Gastroesophageal sphincter (tissue), 4 donors: ENCODE measurements around the gene CFAP53. TPM values are rescaled to one million over a fixed set of nuclear protein-coding genes. Genes with fewer than 3 reads are reported as not detected.

ENCODE experiments used
- ATAC-seq: fragments of 150-250 bp; one replicate; pipeline ENCODE4 v1.9.1; 2016; ENCODE audit warnings: mild to moderate bottlenecking, moderate library complexity
- H3K27ac ChIP-seq, 4 donors: fragments of 200-600 bp; sonication (generic) in 3 of 4; 1 replicate in 3 of 4; 2 replicates in 1 of 4; pipeline ENCODE4 v1.5.1; 2016 to 2019
- H3K27me3 ChIP-seq: fragments of 200-600 bp; sonication (generic); one replicate; pipeline ENCODE4 v1.5.1; 2019
- H3K36me3 ChIP-seq, 2 donors: fragments of 200-600 bp; sonication (generic); one replicate each; pipeline ENCODE4 v1.5.1; 2019; ENCODE audit warnings: control low read depth in 1 of 2
- H3K4me1 ChIP-seq, 3 donors: fragments of 200-600 bp; sonication (generic); 1 replicate in 2 of 3; 2 replicates in 1 of 3; pipeline ENCODE4 v1.5.1; 2016 to 2019; ENCODE audit warnings: control low read depth in 2 of 3
- H3K4me3 ChIP-seq, 2 donors: fragments of 200-600 bp; sonication (generic); one replicate each; pipeline ENCODE4 v1.5.1; 2019; ENCODE audit warnings: mild to moderate bottlenecking in 1 of 2, moderate library complexity in 1 of 2
- H3K9me3 ChIP-seq, 3 donors: fragments of 200-600 bp; sonication (generic); one replicate each; pipeline ENCODE4 v1.5.1; 2017 to 2019; ENCODE audit warnings: control low read depth in 2 of 3
- CTCF ChIP-seq, 4 experiments: fragments of 200-600 bp in 2 of 4; fragments of 450-650 bp in 2 of 4; sonication (generic) in 1 of 4; IDR thresholded peaks; one replicate each; pipeline ENCODE4 v1.5.1; 2017 to 2019; ENCODE audit warnings: antibody characterized with exemption in 4 of 4, mild to moderate bottlenecking in 2 of 4, moderate library complexity in 2 of 4
- EP300 ChIP-seq: sonication (generic); formaldehyde crosslinking; IDR thresholded peaks from one replicate; pipeline ENCODE4 v1.6.1; 2017; ENCODE audit warnings: antibody characterized with exemption, mild to moderate bottlenecking
- POLR2A ChIP-seq, 2 donors: fragments of 450-650 bp; IDR thresholded peaks; one replicate each; pipeline ENCODE4 v1.6.1; 2017; ENCODE audit warnings: antibody characterized with exemption in 2 of 2, mild to moderate bottlenecking in 2 of 2, moderate library complexity in 1 of 2
- POLR2AphosphoS5 ChIP-seq: sonication (generic); formaldehyde crosslinking; IDR thresholded peaks from one replicate; pipeline ENCODE4 v1.6.1; 2017; ENCODE audit warnings: antibody characterized with exemption
- WGBS, 2 donors: methylation state at CpG; one replicate each; pipeline ENCODE4 v1.1.5; 2018; ENCODE audit warnings: low coverage in 1 of 2; 5-methylcytosine and 5-hydroxymethylcytosine counted together
- total RNA-seq, 4 donors: library from RNA; depleted of rRNA; stranded (reverse); fragments of >200 nt; gene quantifications; one replicate each; pipeline ENCODE4 v1.1.0, GENCODE V29; 2016

The CFAP53 gene
- total RNA-seq, 4 donors from 2014 or later = 0.45 TPM; not detected in 3

- H3K4me1 ChIP-seq = no peaks in the 10 kb centered on the region
- no peak overlapping the region for H3K4me3 ChIP-seq
- TF ChIP-seq CTCF (IDR thresholded peaks at IDR 0.05) (no peak), POLR2AphosphoS5 (no peak), POLR2A (IDR thresholded peaks at IDR 0.05) (no peak)
- no peak overlapping the region for H3K27ac ChIP-seq
- ATAC-seq = no peak
- H3K27me3 ChIP-seq = peaks cover 70% of the 10 kb centered on the region
- no peaks in the 10 kb centered on the region for H3K36me3 ChIP-seq
- no peaks in the 10 kb centered on the region for H3K9me3 ChIP-seq
- 82 to 100% methylated on average over 1 to 2 of the region's 3 CpGs for WGBS, 2 donors
Observed at GRCh38 chr18:50187659-50188058, 78.6 kb downstream of the CFAP53 start.

- no peak overlapping the region for H3K27ac ChIP-seq
- WGBS, 2 donors = 100% methylated on average over 1 of the region's 1 CpG
Observed at GRCh38 chr18:50186385-50186784, 79.9 kb downstream of the CFAP53 start.

GRCh38 chr18:50183556-50183955 is 82.7 kb downstream of the CFAP53 start:
- Histone ChIP-seq H3K4me3 (no peak overlapping the region), H3K36me3 (no peaks in the 10 kb centered on the region), H3K27me3 (peaks cover 59% of the 10 kb centered on the region), H3K4me1 (no peaks in the 10 kb centered on the region), H3K27ac (no peak overlapping the region), H3K9me3 (no peaks in the 10 kb centered on the region)
- no peak for ATAC-seq
- no peak for TF ChIP-seq EP300
- TF ChIP-seq CTCF (IDR thresholded peaks at IDR 0.05) = no peak
- no peak for TF ChIP-seq POLR2A (IDR thresholded peaks at IDR 0.05)
- TF ChIP-seq POLR2AphosphoS5 = no peak
- 72 to 92% methylated on average over 2 of the region's 5 CpGs for WGBS, 2 donors

More at GRCh38 chr18:50186385-50186784, 79.9 kb downstream of the CFAP53 start:
- H3K9me3 ChIP-seq = no peaks in the 10 kb centered on the region
- no peak for TF ChIP-seq POLR2AphosphoS5
- no peak for TF ChIP-seq EP300
- no peaks in the 10 kb centered on the region for H3K4me1 ChIP-seq
- H3K36me3 ChIP-seq = no peaks in the 10 kb centered on the region
- ATAC-seq = no peak
- no peak overlapping the region for H3K4me3 ChIP-seq
- peaks cover 71% of the 10 kb centered on the region for H3K27me3 ChIP-seq

- Histone ChIP-seq H3K4me3 (no peak overlapping the region), H3K9me3 (no peaks in the 10 kb centered on the region), H3K27ac (no peak overlapping the region), H3K4me1 (no peaks in the 10 kb centered on the region), H3K36me3 (no peaks in the 10 kb centered on the region), H3K27me3 (peaks cover 55% of the 10 kb centered on the region)
- no peak for ATAC-seq
- no peak for TF ChIP-seq POLR2A (IDR thresholded peaks at IDR 0.05)
- no peak for TF ChIP-seq EP300
- TF ChIP-seq POLR2AphosphoS5 = no peak
- no peak for TF ChIP-seq CTCF (IDR thresholded peaks at IDR 0.05)
- 45 to 55% methylated on average over 1 of the region's 1 CpG for WGBS, 2 donors
Observed at GRCh38 chr18:50182511-50182910, 83.8 kb downstream of the CFAP53 start.

GRCh38 chr18:50181590-50181989 is 84.7 kb downstream of the CFAP53 start:
- no peaks in the 10 kb centered on the region for H3K4me1 ChIP-seq
- ATAC-seq = no peak
- H3K9me3 ChIP-seq = no peaks in the 10 kb centered on the region
- TF ChIP-seq EP300 (no peak), CTCF (IDR thresholded peaks at IDR 0.05) (no peak)
- H3K27ac ChIP-seq = no peak overlapping the region
- H3K27me3 ChIP-seq = peaks cover 54% of the 10 kb centered on the region
- H3K4me3 ChIP-seq = no peak overlapping the region
- 61 to 85% methylated on average over 2 of the region's 2 CpGs for WGBS, 2 donors
- H3K36me3 ChIP-seq = no peaks in the 10 kb centered on the region

- Histone ChIP-seq H3K36me3 (no peaks in the 10 kb centered on the region), H3K27ac (no peak overlapping the region), H3K9me3 (no peaks in the 10 kb centered on the region), H3K4me1 (no peaks in the 10 kb centered on the region), H3K27me3 (peaks cover 44% of the 10 kb centered on the region), H3K4me3 (no peak overlapping the region)
- ATAC-seq = no peak
- 100% methylated on average over 1 of the region's 2 CpGs; no CpG with 5 or more reads in 1 of the 2 donors for WGBS, 2 donors
- TF ChIP-seq POLR2A (IDR thresholded peaks at IDR 0.05) = no peak
Observed at GRCh38 chr18:50179465-50179864, 86.8 kb downstream of the CFAP53 start.
